Erythroblast (primary cell): ENCODE measurements around the gene PTGS1.
"Not testable (repeated sequence)": the region's sequence is repeated elsewhere in the genome, so short reads cannot be mapped to it uniquely, and the experiment has no call there.

ENCODE experiments used
- GATA1 ChIP-seq: IDR thresholded peaks from 2 replicates; pipeline ENCODE4 v1.6.1; 2011; ENCODE audit warnings: low read depth, mild to moderate bottlenecking, control low read depth, low read length, moderate library complexity
- POLR2A ChIP-seq: IDR thresholded peaks from 2 replicates; pipeline ENCODE4 v1.6.1; 2011; ENCODE audit warnings: mild to moderate bottlenecking, low read length

GRCh38 chr9:122405304-122406069 is 34.7 kb downstream of the PTGS1 start:
- TF ChIP-seq POLR2A, GATA1: not testable (repeated sequence)
